Suprapubic skin (tissue), 4 donors: Measurements from ENCODE around the gene SLC22A14. TPM values are rescaled to one million over a fixed set of nuclear protein-coding genes. Genes with fewer than 3 reads are reported as not detected.

Experiments used
- DNase-seq, 2 donors: peaks; one replicate each; pipeline ENCODE4 v3.0.0-alpha.2; 2019; ENCODE audit warnings: low spot score in 2 of 2
- H3K27ac ChIP-seq: fragments of 200-600 bp; sonication (generic); one replicate; pipeline ENCODE4 v1.5.1; 2019
- H3K27me3 ChIP-seq: fragments of 200-600 bp; sonication (generic); one replicate; pipeline ENCODE4 v1.5.1; 2019
- H3K36me3 ChIP-seq: fragments of 200-600 bp; sonication (generic); one replicate; pipeline ENCODE4 v1.5.1; 2019
- H3K4me1 ChIP-seq: fragments of 200-600 bp; sonication (generic); one replicate; pipeline ENCODE4 v1.5.1; 2019
- H3K4me3 ChIP-seq: fragments of 200-600 bp; sonication (generic); one replicate; pipeline ENCODE4 v1.5.1; 2019; ENCODE audit warnings: mild to moderate bottlenecking
- H3K9me3 ChIP-seq: fragments of 200-600 bp; sonication (generic); one replicate; pipeline ENCODE4 v1.5.1; 2019
- CTCF ChIP-seq, 2 donors: fragments of 200-600 bp in 1 of 2; fragments of 450-650 bp in 1 of 2; sonication (generic) in 1 of 2; IDR thresholded peaks; one replicate each; pipeline ENCODE4 v1.5.1; 2016 to 2019; ENCODE audit warnings: antibody characterized with exemption in 2 of 2, mild to moderate bottlenecking in 1 of 2, moderate library complexity in 1 of 2
- EP300 ChIP-seq: sonication (generic); formaldehyde crosslinking; IDR thresholded peaks from one replicate; pipeline ENCODE4 v1.6.1; 2017; ENCODE audit warnings: antibody characterized with exemption
- POLR2A ChIP-seq, 2 donors: fragments of 450-650 bp; IDR thresholded peaks; one replicate each; pipeline ENCODE4 v1.6.1; 2017; ENCODE audit warnings: antibody characterized with exemption in 2 of 2, mild to moderate bottlenecking in 2 of 2, moderate library complexity in 2 of 2
- POLR2AphosphoS5 ChIP-seq, 3 donors: sonication (generic); formaldehyde crosslinking; IDR thresholded peaks; one replicate each; pipeline ENCODE4 v1.6.1; 2017; ENCODE audit warnings: antibody characterized with exemption in 3 of 3
- WGBS: methylation state at CpG from one replicate; pipeline ENCODE4 v1.1.5; 2018; 5-methylcytosine and 5-hydroxymethylcytosine counted together
- total RNA-seq, 4 donors: library from RNA; depleted of rRNA; stranded (reverse); fragments of >200 nt; gene quantifications; one replicate each; pipeline ENCODE4 v1.1.0, GENCODE V29; 2016

SLC22A14 gene
- total RNA-seq, 4 donors from 2014 or later = 0.64 TPM; not detected in 3

GRCh38 chr3:38359038-38359437 lies 76.9 kb downstream of the SLC22A14 start:
- Histone ChIP-seq H3K36me3 (peaks cover 9% of the 10 kb centered on the region), H3K9me3 (no peaks in the 10 kb centered on the region), H3K27ac (no peak overlapping the region), H3K4me3 (no peak overlapping the region), H3K4me1 (peaks cover 4% of the 10 kb centered on the region), H3K27me3 (no peaks in the 10 kb centered on the region)
- WGBS = 93% methylated on average over 6 of the region's 6 CpGs
- TF ChIP-seq CTCF (IDR thresholded peaks at IDR 0.05) (no peak), POLR2AphosphoS5 (IDR thresholded peaks at IDR 0.05) (no peak), POLR2A (IDR thresholded peaks at IDR 0.05) (no peak), EP300 (no peak)
- no peak for DNase-seq

GRCh38 chr3:38360345-38360744 lies 78.3 kb downstream of the SLC22A14 start:
- WGBS = no CpG with 5 or more reads among the region's 3 CpGs
- TF ChIP-seq POLR2AphosphoS5 (IDR thresholded peaks at IDR 0.05) = no peak
- no peak for TF ChIP-seq POLR2A (IDR thresholded peaks at IDR 0.05)
- no peak for TF ChIP-seq EP300
- TF ChIP-seq CTCF (IDR thresholded peaks at IDR 0.05) = no peak
- H3K27ac ChIP-seq = no peak overlapping the region
- H3K4me3 ChIP-seq = no peak overlapping the region
- H3K9me3 ChIP-seq = no peaks in the 10 kb centered on the region
- no peaks in the 10 kb centered on the region for H3K4me1 ChIP-seq
- DNase-seq = peak in 1 of 2 donors; percentile 32
- H3K36me3 ChIP-seq = peaks cover 10% of the 10 kb centered on the region
- H3K27me3 ChIP-seq = no peaks in the 10 kb centered on the region

GRCh38 chr3:38361496-38361895 lies 79.4 kb downstream of the SLC22A14 start:
- H3K36me3 ChIP-seq = peaks cover 14% of the 10 kb centered on the region
- peak in 1 of 2 donors; percentile 69 for DNase-seq
- TF ChIP-seq POLR2AphosphoS5 (IDR thresholded peaks at IDR 0.05) (no peak), CTCF (IDR thresholded peaks at IDR 0.05) (no peak), POLR2A (IDR thresholded peaks at IDR 0.05) (no peak), EP300 (no peak)
- no peaks in the 10 kb centered on the region for H3K4me1 ChIP-seq
- 71% methylated on average over 4 of the region's 4 CpGs for WGBS
- no peak overlapping the region for H3K4me3 ChIP-seq
- no peaks in the 10 kb centered on the region for H3K9me3 ChIP-seq
- H3K27ac ChIP-seq = no peak overlapping the region
- no peaks in the 10 kb centered on the region for H3K27me3 ChIP-seq

GRCh38 chr3:38362825-38363224 lies 80.7 kb downstream of the SLC22A14 start:
- Histone ChIP-seq H3K27ac (no peak overlapping the region), H3K36me3 (peaks cover 17% of the 10 kb centered on the region), H3K4me3 (no peak overlapping the region), H3K27me3 (no peaks in the 10 kb centered on the region), H3K9me3 (no peaks in the 10 kb centered on the region), H3K4me1 (no peaks in the 10 kb centered on the region)
- WGBS = 89% methylated on average over 9 of the region's 9 CpGs
- DNase-seq = peak in 1 of 2 donors; percentile 56
- TF ChIP-seq CTCF (IDR thresholded peaks at IDR 0.05) = no peak
- TF ChIP-seq POLR2AphosphoS5 (IDR thresholded peaks at IDR 0.05) = no peak
- TF ChIP-seq POLR2A (IDR thresholded peaks at IDR 0.05) = no peak
- no peak for TF ChIP-seq EP300

- 96% methylated on average over 2 of the region's 6 CpGs for WGBS
- peaks cover 21% of the 10 kb centered on the region for H3K36me3 ChIP-seq
These were observed 82.8 kb downstream of the SLC22A14 start for GRCh38 chr3:38364721-38365400.

More at GRCh38 chr3:38364721-38365400, 82.8 kb downstream of the SLC22A14 start:
- Histone ChIP-seq H3K27me3 (no peaks in the 10 kb centered on the region), H3K27ac (no peak overlapping the region), H3K9me3 (no peaks in the 10 kb centered on the region), H3K4me3 (no peak overlapping the region), H3K4me1 (no peaks in the 10 kb centered on the region)
- DNase-seq = peak in 1 of 2 donors; percentile 44
- no peak for TF ChIP-seq POLR2AphosphoS5 (IDR thresholded peaks at IDR 0.05)
- TF ChIP-seq POLR2A (IDR thresholded peaks at IDR 0.05) = no peak
